ENCODE data around the gene SLC22A4.

GRCh38 chr5:132271251-132272246 is 22.6 kb upstream of the SLC22A4 start:
- TF ChIP-seq POLR2AphosphoS5 (IDR thresholded peaks at IDR 0.05; ENCODE audit: low read depth, low read length) (no peak), REST (IDR thresholded peaks at IDR 0.05; ENCODE audit: insufficient read depth in 1 of 2, low read depth in 2 of 2, low read length in 2 of 2) (no peak), TAF1 (IDR thresholded peaks at IDR 0.05; ENCODE audit: borderline replicate concordance, insufficient read depth, low read length) (no peak), FOXP2 (optimal IDR thresholded peaks at IDR 0.05; ENCODE audit: borderline replicate concordance, extremely low read depth, extremely low read length, insufficient read depth) (no peak), SIN3A (IDR thresholded peaks at IDR 0.05; ENCODE audit: borderline replicate concordance, insufficient read depth, low read length) (no peak)

Data from PFSK-1 (cell line).